ENCODE results near the gene APBA2.

DNA sequence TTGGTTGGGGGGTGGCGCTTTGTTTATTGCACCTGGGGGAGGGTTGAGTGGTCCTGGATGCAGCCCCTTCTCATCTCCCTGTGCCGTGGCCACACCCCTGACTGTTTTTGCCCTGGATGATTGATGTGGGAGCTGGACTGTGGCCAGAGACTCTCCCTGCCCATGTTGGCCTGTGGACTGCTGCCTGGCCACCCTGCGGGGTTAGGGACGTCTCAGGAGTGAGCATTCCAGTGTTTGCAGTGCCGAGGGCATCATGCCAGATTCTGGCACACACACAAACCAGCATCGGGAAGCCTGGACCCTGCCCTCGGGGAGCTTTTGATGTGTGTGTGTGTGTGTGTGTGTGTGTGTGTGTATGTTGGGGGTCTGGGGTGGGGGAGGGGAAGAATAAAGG, 15.8 kb downstream of the APBA2 start:
- TF ChIP-seq, protein P1, sequence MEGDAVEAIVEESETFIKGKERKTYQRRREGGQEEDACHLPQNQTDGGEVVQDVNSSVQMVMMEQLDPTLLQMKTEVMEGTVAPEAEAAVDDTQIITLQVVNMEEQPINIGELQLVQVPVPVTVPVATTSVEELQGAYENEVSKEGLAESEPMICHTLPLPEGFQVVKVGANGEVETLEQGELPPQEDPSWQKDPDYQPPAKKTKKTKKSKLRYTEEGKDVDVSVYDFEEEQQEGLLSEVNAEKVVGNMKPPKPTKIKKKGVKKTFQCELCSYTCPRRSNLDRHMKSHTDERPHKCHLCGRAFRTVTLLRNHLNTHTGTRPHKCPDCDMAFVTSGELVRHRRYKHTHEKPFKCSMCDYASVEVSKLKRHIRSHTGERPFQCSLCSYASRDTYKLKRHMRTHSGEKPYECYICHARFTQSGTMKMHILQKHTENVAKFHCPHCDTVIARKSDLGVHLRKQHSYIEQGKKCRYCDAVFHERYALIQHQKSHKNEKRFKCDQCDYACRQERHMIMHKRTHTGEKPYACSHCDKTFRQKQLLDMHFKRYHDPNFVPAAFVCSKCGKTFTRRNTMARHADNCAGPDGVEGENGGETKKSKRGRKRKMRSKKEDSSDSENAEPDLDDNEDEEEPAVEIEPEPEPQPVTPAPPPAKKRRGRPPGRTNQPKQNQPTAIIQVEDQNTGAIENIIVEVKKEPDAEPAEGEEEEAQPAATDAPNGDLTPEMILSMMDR (IDR thresholded peaks at IDR 0.05) = no peak
- TF ChIP-seq POLR2A (IDR thresholded peaks at IDR 0.05) (no peak), POLR2AphosphoS5 (IDR thresholded peaks at IDR 0.05) (no peak)
